ENCODE measurements around the gene POR.

The POR gene

DNA sequence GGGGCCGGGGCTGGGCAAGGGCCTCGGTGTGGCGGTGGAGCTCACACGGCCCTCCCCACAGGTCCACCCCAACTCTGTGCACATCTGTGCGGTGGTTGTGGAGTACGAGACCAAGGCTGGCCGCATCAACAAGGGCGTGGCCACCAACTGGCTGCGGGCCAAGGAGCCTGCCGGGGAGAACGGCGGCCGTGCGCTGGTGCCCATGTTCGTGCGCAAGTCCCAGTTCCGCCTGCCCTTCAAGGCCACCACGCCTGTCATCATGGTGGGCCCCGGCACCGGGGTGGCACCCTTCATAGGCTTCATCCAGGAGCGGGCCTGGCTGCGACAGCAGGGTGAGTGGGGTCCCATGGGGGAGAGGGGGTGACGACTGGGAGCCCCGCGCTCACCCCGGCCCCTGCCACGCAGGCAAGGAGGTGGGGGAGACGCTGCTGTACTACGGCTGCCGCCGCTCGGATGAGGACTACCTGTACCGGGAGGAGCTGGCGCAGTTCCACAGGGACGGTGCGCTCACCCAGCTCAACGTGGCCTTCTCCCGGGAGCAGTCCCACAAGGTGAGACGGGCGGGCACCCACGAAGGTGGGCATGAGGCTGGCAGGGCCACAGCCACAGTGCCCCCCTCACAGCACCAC, 70.7 kb downstream of the POR start:
- no peak for DNase-seq (ENCODE audit: low spot score)
- no peak overlapping the region for H2BK120ac ChIP-seq (ENCODE audit: low read depth, low read length)
- H3K23ac ChIP-seq (ENCODE audit: low read depth, low read length, poor library complexity) = peak overlapping the region; percentile 43
- H2BK5ac ChIP-seq (ENCODE audit: low read length) = peak overlapping the region; percentile 39
- H2BK15ac ChIP-seq (ENCODE audit: low read length) = no peak overlapping the region
- no peaks in the 10 kb centered on the region for H3K27me3 ChIP-seq (ENCODE audit: control insufficient read depth in 3 of 3, insufficient read depth in 3 of 3, low read depth in 1 of 3, low read length in 3 of 3)
- H4K8ac ChIP-seq (ENCODE audit: low read depth, low read length) = no peak overlapping the region
- peaks cover 41 to 74% of the 10 kb centered on the region in 2 donors for H3K36me3 ChIP-seq (replicated peaks in 1 of 2; ENCODE audit: control insufficient read depth in 2 of 2, insufficient read depth in 2 of 2, low read length in 2 of 2)
- H2BK12ac ChIP-seq (ENCODE audit: low read length) = no peak overlapping the region
- no peak overlapping the region for H3K18ac ChIP-seq (ENCODE audit: low read length)
- no peak overlapping the region for H2AFZ ChIP-seq (ENCODE audit: low read length)
- H3K27ac ChIP-seq (replicated peaks; ENCODE audit: low read length) = no peak overlapping the region
- no peak overlapping the region for H3K4ac ChIP-seq (ENCODE audit: low read length)
- H3K4me3 ChIP-seq (ENCODE audit: low read length in 2 of 2) = no peak overlapping the region
- no peak overlapping the region for H3K9ac ChIP-seq (ENCODE audit: low read depth, low read length, poor library complexity)
- peaks cover 0 to 4% of the 10 kb centered on the region in 2 donors for H3K4me1 ChIP-seq (ENCODE audit: control insufficient read depth in 2 of 2, insufficient read depth in 1 of 2, low read depth in 1 of 2, low read length in 2 of 2)
- H3K9me3 ChIP-seq (replicated peaks in 1 of 2; ENCODE audit: control insufficient read depth in 2 of 2, insufficient read depth in 1 of 2, low read depth in 1 of 2, low read length in 2 of 2) = no peaks in the 10 kb centered on the region
- H3K4me2 ChIP-seq (ENCODE audit: insufficient read depth, low read length, poor library complexity, severe bottlenecking) = no peak overlapping the region
- no peak overlapping the region for H2AK5ac ChIP-seq (ENCODE audit: low read depth, low read length)
- peaks cover 6% of the 10 kb centered on the region for H3K79me1 ChIP-seq (ENCODE audit: low read depth, low read length)
- H4K91ac ChIP-seq (ENCODE audit: low read depth, low read length, poor library complexity) = no peak overlapping the region
- WGBS, 2 donors (ENCODE audit: extremely low coverage in 2 of 2, insufficient read length in 2 of 2, insufficient replicate concordance in 1 of 2) = no CpG with 5 or more reads among the region's 41 CpGs
- H3K14ac ChIP-seq (ENCODE audit: low read length) = no peak overlapping the region

DNA sequence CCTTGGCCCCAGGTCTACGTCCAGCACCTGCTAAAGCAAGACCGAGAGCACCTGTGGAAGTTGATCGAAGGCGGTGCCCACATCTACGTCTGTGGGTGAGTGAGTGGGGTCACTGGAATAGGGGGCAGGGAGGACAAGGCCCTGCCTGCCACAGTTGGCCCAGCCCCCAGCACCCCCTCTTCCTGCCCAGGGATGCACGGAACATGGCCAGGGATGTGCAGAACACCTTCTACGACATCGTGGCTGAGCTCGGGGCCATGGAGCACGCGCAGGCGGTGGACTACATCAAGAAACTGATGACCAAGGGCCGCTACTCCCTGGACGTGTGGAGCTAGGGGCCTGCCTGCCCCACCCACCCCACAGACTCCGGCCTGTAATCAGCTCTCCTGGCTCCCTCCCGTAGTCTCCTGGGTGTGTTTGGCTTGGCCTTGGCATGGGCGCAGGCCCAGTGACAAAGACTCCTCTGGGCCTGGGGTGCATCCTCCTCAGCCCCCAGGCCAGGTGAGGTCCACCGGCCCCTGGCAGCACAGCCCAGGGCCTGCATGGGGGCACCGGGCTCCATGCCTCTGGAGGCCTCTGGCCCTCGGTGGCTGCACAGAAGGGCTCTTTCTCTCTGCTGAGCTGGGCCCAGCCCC, 71.3 kb downstream of the POR start:
- no peak overlapping the region for H4K91ac ChIP-seq (ENCODE audit: low read depth, low read length, poor library complexity)
- no peaks in the 10 kb centered on the region for H3K9me3 ChIP-seq (replicated peaks in 1 of 2; ENCODE audit: control insufficient read depth in 2 of 2, insufficient read depth in 1 of 2, low read depth in 1 of 2, low read length in 2 of 2)
- H3K4ac ChIP-seq (ENCODE audit: low read length) = no peak overlapping the region
- H3K79me1 ChIP-seq (ENCODE audit: low read depth, low read length) = peaks cover 6% of the 10 kb centered on the region
- peak overlapping the region; percentile 43 for H3K23ac ChIP-seq (ENCODE audit: low read depth, low read length, poor library complexity)
- H3K4me1 ChIP-seq (ENCODE audit: control insufficient read depth in 2 of 2, insufficient read depth in 1 of 2, low read depth in 1 of 2, low read length in 2 of 2) = peaks cover 4 to 9% of the 10 kb centered on the region in 2 donors
- no peak overlapping the region for H2BK120ac ChIP-seq (ENCODE audit: low read depth, low read length)
- H2BK5ac ChIP-seq (ENCODE audit: low read length) = no peak overlapping the region
- no peak overlapping the region for H3K9ac ChIP-seq (ENCODE audit: low read depth, low read length, poor library complexity)
- H3K27me3 ChIP-seq (ENCODE audit: control insufficient read depth in 3 of 3, insufficient read depth in 3 of 3, low read depth in 1 of 3, low read length in 3 of 3) = no peaks in the 10 kb centered on the region
- no peak overlapping the region for H3K4me2 ChIP-seq (ENCODE audit: insufficient read depth, low read length, poor library complexity, severe bottlenecking)
- DNase-seq (ENCODE audit: low spot score) = no peak
- H3K27ac ChIP-seq (replicated peaks; ENCODE audit: low read length) = no peak overlapping the region
- no peak overlapping the region for H3K18ac ChIP-seq (ENCODE audit: low read length)
- peaks cover 38 to 67% of the 10 kb centered on the region in 2 donors for H3K36me3 ChIP-seq (replicated peaks in 1 of 2; ENCODE audit: control insufficient read depth in 2 of 2, insufficient read depth in 2 of 2, low read length in 2 of 2)
- H2AK5ac ChIP-seq (ENCODE audit: low read depth, low read length) = no peak overlapping the region
- no peak overlapping the region for H2BK12ac ChIP-seq (ENCODE audit: low read length)
- no peak overlapping the region for H2BK15ac ChIP-seq (ENCODE audit: low read length)
- no peak overlapping the region for H4K8ac ChIP-seq (ENCODE audit: low read depth, low read length)
- no peak overlapping the region for H3K4me3 ChIP-seq (ENCODE audit: low read length in 2 of 2)
- H3K14ac ChIP-seq (ENCODE audit: low read length) = no peak overlapping the region
- no CpG with 5 or more reads among the region's 20 CpGs for WGBS, 2 donors (ENCODE audit: extremely low coverage in 2 of 2, insufficient read length in 2 of 2, insufficient replicate concordance in 1 of 2)
- no peak overlapping the region for H2AFZ ChIP-seq (ENCODE audit: low read length)

DNA sequence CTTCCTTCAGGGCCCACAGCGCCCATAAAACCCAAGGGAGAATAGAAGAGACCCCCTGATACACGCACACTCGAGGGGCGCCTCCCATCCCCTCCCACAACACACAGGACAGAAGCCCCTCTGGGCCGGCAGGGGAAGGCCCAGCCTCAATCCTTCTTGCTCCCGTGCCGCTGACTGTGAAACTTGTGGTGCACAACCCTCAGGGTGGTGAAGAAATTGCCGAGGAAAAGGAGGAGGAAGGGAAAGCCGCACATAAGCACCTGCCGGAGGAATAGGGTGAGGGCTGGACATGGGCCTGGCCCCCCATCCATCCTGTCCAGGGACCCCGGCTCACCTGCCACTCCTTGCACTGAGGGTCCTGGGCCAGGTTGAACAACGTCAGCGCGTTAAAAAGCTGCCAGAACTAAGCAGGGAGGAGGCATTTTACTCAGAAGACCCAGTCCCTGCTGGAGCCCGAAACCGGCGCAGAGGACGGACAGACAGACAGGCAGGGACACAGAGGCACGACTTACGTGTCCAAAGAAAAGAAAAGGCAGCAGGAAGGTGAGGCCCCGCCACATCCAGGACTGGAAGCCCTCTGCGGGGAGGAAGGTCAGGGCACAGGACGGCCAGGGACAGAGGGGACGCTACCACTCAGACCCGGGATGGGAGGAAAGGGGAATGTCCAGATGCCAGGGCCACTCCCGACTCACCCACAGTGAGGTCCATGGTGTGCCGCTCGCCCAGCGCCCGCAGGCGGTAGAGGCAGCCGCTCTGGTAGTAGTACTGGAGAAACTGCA, 72.3 kb downstream of the POR start:
- Histone ChIP-seq H3K79me1 (ENCODE audit: low read depth, low read length) (peaks cover 6% of the 10 kb centered on the region), H3K4me3 (ENCODE audit: low read length in 2 of 2) (no peak overlapping the region), H3K18ac (ENCODE audit: low read length) (peak overlapping the region; percentile 17), H3K9ac (ENCODE audit: low read depth, low read length, poor library complexity) (peak overlapping the region; percentile 44), H4K8ac (ENCODE audit: low read depth, low read length) (no peak overlapping the region), H3K4ac (ENCODE audit: low read length) (no peak overlapping the region), H3K4me2 (ENCODE audit: insufficient read depth, low read length, poor library complexity, severe bottlenecking) (no peak overlapping the region), H2AFZ (ENCODE audit: low read length) (no peak overlapping the region), H2BK120ac (ENCODE audit: low read depth, low read length) (no peak overlapping the region), H3K27ac (replicated peaks; ENCODE audit: low read length) (no peak overlapping the region), H3K36me3 (replicated peaks in 1 of 2; ENCODE audit: control insufficient read depth in 2 of 2, insufficient read depth in 2 of 2, low read length in 2 of 2) (peaks cover 30 to 58% of the 10 kb centered on the region in 2 donors), H3K4me1 (ENCODE audit: control insufficient read depth in 2 of 2, insufficient read depth in 1 of 2, low read depth in 1 of 2, low read length in 2 of 2) (peaks cover 4 to 9% of the 10 kb centered on the region in 2 donors), H2BK5ac (ENCODE audit: low read length) (peak overlapping the region; percentile 24), H2BK12ac (ENCODE audit: low read length) (no peak overlapping the region), H3K23ac (ENCODE audit: low read depth, low read length, poor library complexity) (no peak overlapping the region), H2AK5ac (ENCODE audit: low read depth, low read length) (no peak overlapping the region), H4K91ac (ENCODE audit: low read depth, low read length, poor library complexity) (no peak overlapping the region), H3K14ac (ENCODE audit: low read length) (no peak overlapping the region), H3K27me3 (ENCODE audit: control insufficient read depth in 3 of 3, insufficient read depth in 3 of 3, low read depth in 1 of 3, low read length in 3 of 3) (no peaks in the 10 kb centered on the region), H3K9me3 (replicated peaks in 1 of 2; ENCODE audit: control insufficient read depth in 2 of 2, insufficient read depth in 1 of 2, low read depth in 1 of 2, low read length in 2 of 2) (no peaks in the 10 kb centered on the region), H2BK15ac (ENCODE audit: low read length) (no peak overlapping the region)
- WGBS, 2 donors (ENCODE audit: extremely low coverage in 2 of 2, insufficient read length in 2 of 2, insufficient replicate concordance in 1 of 2) = no CpG with 5 or more reads among the region's 32 CpGs
- DNase-seq (ENCODE audit: low spot score) = no peak

Measured in neuronal stem cell (in vitro differentiated cells).